ENCODE results near the gene BSN. TPM values are rescaled to one million over a fixed set of nuclear protein-coding genes. Genes with fewer than 3 reads are reported as not detected.

The BSN gene
- total RNA-seq, 4 donors from 2014 or later, result 0.37 to 0.81 (median 0.73) TPM

DNA sequence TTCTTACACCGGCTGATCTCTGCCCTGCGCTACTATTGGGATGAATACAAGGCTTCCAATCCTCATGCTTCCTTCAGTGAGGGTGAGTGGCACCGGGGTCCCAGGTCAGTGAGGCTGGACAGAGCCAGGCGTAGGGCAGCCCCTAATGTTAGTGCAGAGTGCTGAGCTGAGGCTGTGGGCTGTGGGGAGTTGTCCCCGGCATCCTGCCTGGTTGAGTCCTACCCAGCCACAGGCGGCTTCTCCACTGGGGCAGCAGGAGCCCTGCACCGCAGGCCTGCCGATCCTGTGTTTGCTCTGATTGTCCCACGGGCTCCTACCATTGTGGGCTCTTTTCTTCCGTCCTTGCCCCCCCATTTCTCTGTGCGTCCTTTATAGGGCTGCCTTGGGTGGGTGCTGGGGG, 148.4 kb downstream of the BSN start:
- H3K4me3 ChIP-seq, result no peak overlapping the region
- TF ChIP-seq EP300 (IDR thresholded peaks at IDR 0.05), result no peak
- TF ChIP-seq, protein P1, sequence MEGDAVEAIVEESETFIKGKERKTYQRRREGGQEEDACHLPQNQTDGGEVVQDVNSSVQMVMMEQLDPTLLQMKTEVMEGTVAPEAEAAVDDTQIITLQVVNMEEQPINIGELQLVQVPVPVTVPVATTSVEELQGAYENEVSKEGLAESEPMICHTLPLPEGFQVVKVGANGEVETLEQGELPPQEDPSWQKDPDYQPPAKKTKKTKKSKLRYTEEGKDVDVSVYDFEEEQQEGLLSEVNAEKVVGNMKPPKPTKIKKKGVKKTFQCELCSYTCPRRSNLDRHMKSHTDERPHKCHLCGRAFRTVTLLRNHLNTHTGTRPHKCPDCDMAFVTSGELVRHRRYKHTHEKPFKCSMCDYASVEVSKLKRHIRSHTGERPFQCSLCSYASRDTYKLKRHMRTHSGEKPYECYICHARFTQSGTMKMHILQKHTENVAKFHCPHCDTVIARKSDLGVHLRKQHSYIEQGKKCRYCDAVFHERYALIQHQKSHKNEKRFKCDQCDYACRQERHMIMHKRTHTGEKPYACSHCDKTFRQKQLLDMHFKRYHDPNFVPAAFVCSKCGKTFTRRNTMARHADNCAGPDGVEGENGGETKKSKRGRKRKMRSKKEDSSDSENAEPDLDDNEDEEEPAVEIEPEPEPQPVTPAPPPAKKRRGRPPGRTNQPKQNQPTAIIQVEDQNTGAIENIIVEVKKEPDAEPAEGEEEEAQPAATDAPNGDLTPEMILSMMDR (IDR thresholded peaks at IDR 0.05), result no peak
- TF ChIP-seq POLR2A (IDR thresholded peaks at IDR 0.05), result no peak
- no peak for TF ChIP-seq POLR2AphosphoS5 (IDR thresholded peaks at IDR 0.05)
- no peaks in the 10 kb centered on the region for H3K27me3 ChIP-seq
- no peaks in the 10 kb centered on the region for H3K9me3 ChIP-seq
- WGBS, 2 donors (ENCODE audit: low coverage in 1 of 2), result 90 to 100% methylated on average over 2 of the region's 11 CpGs
- peaks cover 0 to 100% of the 10 kb centered on the region in 2 donors for H3K36me3 ChIP-seq
- ATAC-seq, result no peak
- peaks cover 0 to 6% (median 0%) of the 10 kb centered on the region in 3 donors for H3K4me1 ChIP-seq
- H3K27ac ChIP-seq, result no peak overlapping the region

DNA sequence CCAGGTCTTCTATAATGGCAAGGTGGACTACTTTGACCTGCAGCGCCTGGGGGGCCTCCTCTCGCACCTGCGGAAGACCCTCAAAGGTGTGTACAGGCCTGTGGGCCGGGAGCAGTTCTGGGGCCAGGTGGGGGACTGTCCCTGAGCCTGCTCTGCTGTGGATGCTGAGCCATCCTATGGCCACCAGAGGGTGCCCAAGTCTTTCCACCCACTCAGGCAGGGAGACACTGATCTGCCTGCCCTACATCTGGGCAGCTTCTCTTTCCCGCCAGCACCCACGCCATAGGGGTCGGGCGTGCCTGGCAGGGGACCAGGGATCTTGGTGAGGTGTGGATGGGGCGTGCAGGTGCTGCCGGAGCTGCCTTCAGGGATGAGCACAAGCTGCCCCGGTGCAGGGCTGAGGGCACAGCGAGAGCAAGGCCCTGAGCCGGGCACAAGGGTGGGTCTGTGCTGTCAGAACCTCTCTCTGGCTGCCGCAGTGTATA, 149.2 kb downstream of the BSN start:
- H3K9me3 ChIP-seq, result no peaks in the 10 kb centered on the region
- no peaks in the 10 kb centered on the region for H3K27me3 ChIP-seq
- TF ChIP-seq EP300 (IDR thresholded peaks at IDR 0.05) (no peak), POLR2A (IDR thresholded peaks at IDR 0.05) (no peak), POLR2AphosphoS5 (IDR thresholded peaks at IDR 0.05) (no peak)
- TF ChIP-seq, protein P1 (IDR thresholded peaks at IDR 0.05), result peak in 3 of 4 experiments; percentile 73 to 85 (median 80)
- 72% methylated on average over 5 of the region's 14 CpGs; no CpG with 5 or more reads in 1 of the 2 donors for WGBS, 2 donors (ENCODE audit: low coverage in 1 of 2)
- H3K4me1 ChIP-seq, result peaks cover 0 to 6% (median 0%) of the 10 kb centered on the region in 3 donors
- no peak overlapping the region for H3K4me3 ChIP-seq
- no peak overlapping the region for H3K27ac ChIP-seq
- peak; percentile 82 for ATAC-seq
- H3K36me3 ChIP-seq, result peaks cover 0 to 99% of the 10 kb centered on the region in 2 donors

DNA sequence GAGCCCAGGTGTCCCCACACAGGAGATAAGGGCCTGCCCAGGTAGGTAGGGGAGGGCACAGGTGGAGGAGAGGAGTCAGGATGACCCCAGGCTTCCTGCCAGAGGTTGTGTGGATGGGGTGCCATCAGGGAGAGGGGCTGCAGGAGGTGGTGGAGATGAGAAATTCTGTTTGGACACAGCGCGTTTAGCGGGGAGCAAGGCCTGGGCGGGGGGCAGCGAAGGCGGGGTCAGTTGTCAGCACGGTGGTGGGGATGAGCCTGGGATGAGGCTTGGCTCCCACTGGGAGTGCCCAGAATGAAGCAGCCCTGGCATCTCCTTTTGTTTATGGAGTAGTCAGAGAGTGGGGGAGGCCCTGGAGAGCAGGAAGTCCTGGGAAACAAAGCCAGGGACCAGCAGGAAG, 149.7 kb downstream of the BSN start:
- 82% methylated on average over 7 of the region's 7 CpGs; no CpG with 5 or more reads in 1 of the 2 donors for WGBS, 2 donors (ENCODE audit: low coverage in 1 of 2)
- peaks cover 0 to 94% of the 10 kb centered on the region in 2 donors for H3K36me3 ChIP-seq
- no peaks in the 10 kb centered on the region for H3K9me3 ChIP-seq
- no peak overlapping the region for H3K27ac ChIP-seq
- TF ChIP-seq POLR2A (IDR thresholded peaks at IDR 0.05) (no peak), EP300 (IDR thresholded peaks at IDR 0.05) (no peak), POLR2AphosphoS5 (IDR thresholded peaks at IDR 0.05) (no peak)
- TF ChIP-seq, protein P1 (IDR thresholded peaks at IDR 0.05), result no peak
- peaks cover 0 to 6% (median 0%) of the 10 kb centered on the region in 3 donors for H3K4me1 ChIP-seq
- no peak overlapping the region for H3K4me3 ChIP-seq
- H3K27me3 ChIP-seq, result no peaks in the 10 kb centered on the region
- no peak for ATAC-seq

DNA sequence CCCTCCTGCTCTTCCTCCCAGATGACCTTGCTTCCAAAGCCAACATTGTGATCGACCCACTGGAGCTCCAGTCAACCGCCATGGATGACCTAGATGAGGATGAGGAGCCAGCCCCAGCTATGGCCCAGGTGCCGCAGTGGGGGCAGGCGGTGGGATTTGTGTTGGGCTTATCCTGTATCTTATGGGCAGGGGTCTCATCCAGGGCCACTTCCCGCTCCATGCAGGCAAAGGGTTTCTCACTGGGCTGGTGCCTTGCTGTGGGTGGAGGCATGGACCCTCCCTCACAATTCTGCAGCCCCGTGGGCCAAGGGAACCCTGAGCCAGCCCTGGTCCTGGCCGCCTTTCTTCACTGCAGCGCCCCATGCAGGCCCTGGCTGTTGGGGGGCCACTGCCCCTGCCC, 150.4 kb downstream of the BSN start:
- no peak overlapping the region for H3K4me3 ChIP-seq
- no peaks in the 10 kb centered on the region for H3K27me3 ChIP-seq
- H3K9me3 ChIP-seq, result no peaks in the 10 kb centered on the region
- 100% methylated on average over 1 of the region's 8 CpGs; no CpG with 5 or more reads in 1 of the 2 donors for WGBS, 2 donors (ENCODE audit: low coverage in 1 of 2)
- H3K27ac ChIP-seq, result no peak overlapping the region
- peaks cover 0 to 6% (median 0%) of the 10 kb centered on the region in 3 donors for H3K4me1 ChIP-seq
- H3K36me3 ChIP-seq, result peaks cover 0 to 87% of the 10 kb centered on the region in 2 donors
- no peak for ATAC-seq
- TF ChIP-seq POLR2AphosphoS5 (IDR thresholded peaks at IDR 0.05) (no peak), POLR2A (IDR thresholded peaks at IDR 0.05) (no peak), EP300 (IDR thresholded peaks at IDR 0.05) (no peak)
- TF ChIP-seq, protein P1 (IDR thresholded peaks at IDR 0.05), result no peak

DNA sequence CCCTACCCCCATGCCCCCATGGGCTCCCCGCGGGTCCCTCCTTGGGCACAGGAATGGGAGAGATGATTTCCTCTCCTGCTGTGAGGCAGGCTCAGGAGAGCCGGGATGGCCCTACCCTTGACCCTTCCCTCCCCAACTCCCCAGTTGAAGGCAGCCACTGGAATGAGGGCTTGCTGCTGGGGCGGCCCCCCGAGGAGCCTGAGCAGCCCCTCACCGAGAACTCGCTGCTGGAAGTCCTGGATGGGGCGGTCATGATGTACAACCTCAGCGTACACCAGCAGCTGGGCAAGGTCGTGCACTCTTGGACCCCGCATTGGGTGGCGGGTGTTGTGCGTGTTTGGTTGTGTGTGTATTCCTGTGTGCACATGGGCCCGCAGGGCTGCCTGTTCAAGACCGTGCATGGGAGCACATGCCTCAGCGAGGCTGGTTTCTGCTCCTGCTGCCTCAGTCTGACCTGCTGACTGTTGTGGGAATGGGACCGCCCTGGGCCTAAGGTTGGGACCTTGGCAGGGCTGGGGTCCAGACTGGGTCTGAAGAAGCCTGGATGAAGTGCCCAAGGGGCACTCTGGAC, 151.2 kb downstream of the BSN start:
- TF ChIP-seq EP300 (IDR thresholded peaks at IDR 0.05), result no peak
- no peak for TF ChIP-seq POLR2A (IDR thresholded peaks at IDR 0.05)
- TF ChIP-seq POLR2AphosphoS5 (IDR thresholded peaks at IDR 0.05), result no peak
- TF ChIP-seq, protein P1 (IDR thresholded peaks at IDR 0.05), result no peak
- Histone ChIP-seq H3K36me3 (peaks cover 0 to 81% of the 10 kb centered on the region in 2 donors), H3K4me3 (no peak overlapping the region), H3K27me3 (no peaks in the 10 kb centered on the region), H3K4me1 (peaks cover 0 to 6% (median 0%) of the 10 kb centered on the region in 3 donors), H3K9me3 (no peaks in the 10 kb centered on the region), H3K27ac (no peak overlapping the region)
- no CpG with 5 or more reads among the region's 17 CpGs for WGBS, 2 donors (ENCODE audit: low coverage in 1 of 2)
- no peak for ATAC-seq

Data from gastroesophageal sphincter (tissue), 4 donors.